Bronchial epithelial cell (primary cell): ENCODE measurements around the gene SLC1A3. TPM values are rescaled to one million over a fixed set of nuclear protein-coding genes. Genes with fewer than 3 reads are reported as not detected.

Experiments
- DNase-seq: peaks from one replicate; pipeline ENCODE4 v3.0.0-alpha.2; 2010; ENCODE audit warnings: low read depth
- FAIRE-seq: peaks from 2 replicates; lab custom pipeline; 2011; peaks lifted over from hg19 to GRCh38; lab: Jason Lieb, UNC
- H3K27me3 ChIP-seq: 2 replicates; pipeline ENCODE4 v1.5.1; 2011; ENCODE audit warnings: low read length; ENCODE audit not compliant: control insufficient read depth, insufficient read depth
- H3K36me3 ChIP-seq: 2 replicates; pipeline ENCODE4 v1.5.1; 2011; ENCODE audit warnings: low read length; ENCODE audit not compliant: control insufficient read depth, insufficient read depth
- H3K4me3 ChIP-seq: 2 replicates; pipeline ENCODE4 v1.5.1; 2011; ENCODE audit warnings: mild to moderate bottlenecking, low read depth, low read length, control low read depth
- CTCF ChIP-seq: IDR thresholded peaks from 2 replicates; pipeline ENCODE4 v1.5.1; 2011; ENCODE audit warnings: mild to moderate bottlenecking, moderate library complexity, low read length, control low read depth, inconsistent platforms; ENCODE audit not compliant: insufficient read depth, severe bottlenecking
- total RNA-seq: library from RNA; depleted of rRNA; stranded (reverse); fragments of >200 nt; gene quantifications from 2 replicates; pipeline ENCODE4 v1.2.1, GENCODE V29; 2014

SLC1A3 gene
- total RNA-seq, 1 donor from 2014 or later, result 3.4 TPM

GRCh38 chr5:36724467-36725332, 118.3 kb downstream of the SLC1A3 start:
- no peaks in the 10 kb centered on the region for H3K36me3 ChIP-seq
- H3K27me3 ChIP-seq, result no peaks in the 10 kb centered on the region
- H3K4me3 ChIP-seq, result no peak overlapping the region
- FAIRE-seq (no peak), DNase-seq (no peak)
- TF ChIP-seq CTCF, result no peak

- DNase-seq (no peak), FAIRE-seq (no peak)
- Histone ChIP-seq H3K27me3 (no peaks in the 10 kb centered on the region), H3K36me3 (no peaks in the 10 kb centered on the region), H3K4me3 (no peak overlapping the region)
- no peak for TF ChIP-seq CTCF
Observed at GRCh38 chr5:36726317-36726716, 119.9 kb downstream of the SLC1A3 start.

GRCh38 chr5:36726767-36727166, 120.4 kb downstream of the SLC1A3 start:
- no peak for DNase-seq
- Histone ChIP-seq H3K4me3 (no peak overlapping the region), H3K27me3 (no peaks in the 10 kb centered on the region), H3K36me3 (no peaks in the 10 kb centered on the region)
- no peak for TF ChIP-seq CTCF
- no peak for FAIRE-seq

- no peak for FAIRE-seq
Observed at GRCh38 chr5:36728697-36729543, 122.5 kb downstream of the SLC1A3 start.

More at GRCh38 chr5:36728697-36729543, 122.5 kb downstream of the SLC1A3 start:
- no peaks in the 10 kb centered on the region for H3K36me3 ChIP-seq
- H3K27me3 ChIP-seq, result no peaks in the 10 kb centered on the region
- H3K4me3 ChIP-seq, result no peak overlapping the region
- TF ChIP-seq CTCF, result peak; percentile 58
- peak; percentile 71 for DNase-seq
